Neutrophil (primary cell): ENCODE measurements around the gene SUSD3.
A peak's percentile ranks its signal among the peaks of the same experiment; 100 is the strongest.

ENCODE experiments used
- H3K27ac ChIP-seq: fragments of 200-600 bp; sonication (generic); 2 replicates; pipeline ENCODE4 v1.5.1; 2016; ENCODE audit warnings: mild to moderate bottlenecking, moderate library complexity
- H3K27me3 ChIP-seq: fragments of 200-600 bp; sonication (generic); 2 replicates; pipeline ENCODE4 v1.6.0; 2016; ENCODE audit warnings: mild to moderate bottlenecking
- H3K36me3 ChIP-seq: fragments of 200-600 bp; sonication (generic); 2 replicates; pipeline ENCODE4 v1.5.1; 2017
- H3K4me1 ChIP-seq, 2 experiments: fragments of 200-600 bp in 1 of 2; sonication (generic) in 1 of 2; 1 replicate in 1 of 2; 2 replicates in 1 of 2; pipeline versions ENCODE4 v1.5.1 to v1.6.1; 2013 to 2016; ENCODE audit warnings: low read depth in 1 of 2, low read length in 1 of 2, mild to moderate bottlenecking in 1 of 2, moderate library complexity in 1 of 2; ENCODE audit not compliant: control insufficient read depth in 1 of 2, insufficient read depth in 1 of 2
- H3K4me3 ChIP-seq, 2 experiments: fragments of 200-600 bp in 1 of 2; sonication (generic) in 1 of 2; 1 replicate in 1 of 2; 2 replicates in 1 of 2; pipeline ENCODE4 v1.5.1; 2013 to 2016; ENCODE audit warnings: low read depth in 1 of 2, low read length in 1 of 2, mild to moderate bottlenecking in 1 of 2, moderate library complexity in 1 of 2
- H3K9me3 ChIP-seq: fragments of 200-600 bp; sonication (generic); 2 replicates; pipeline ENCODE4 v1.5.1; 2016
- CTCF ChIP-seq: fragments of 200-600 bp; sonication (generic); IDR thresholded peaks from 2 replicates; pipeline ENCODE4 v1.5.1; 2016; ENCODE audit warnings: antibody characterized with exemption

SUSD3 gene

GRCh38 chr9:93111371-93112115 lies 53.0 kb downstream of the SUSD3 start:
- Histone ChIP-seq H3K9me3 (no peaks in the 10 kb centered on the region), H3K27me3 (no peaks in the 10 kb centered on the region), H3K36me3 (peaks cover 42% of the 10 kb centered on the region), H3K27ac (peak overlapping the region; percentile 100), H3K4me1 (peaks cover 77 to 91% of the 10 kb centered on the region in 2 experiments), H3K4me3 (peak overlapping the region; percentile 46 to 57)
- no peak for TF ChIP-seq CTCF

DNA sequence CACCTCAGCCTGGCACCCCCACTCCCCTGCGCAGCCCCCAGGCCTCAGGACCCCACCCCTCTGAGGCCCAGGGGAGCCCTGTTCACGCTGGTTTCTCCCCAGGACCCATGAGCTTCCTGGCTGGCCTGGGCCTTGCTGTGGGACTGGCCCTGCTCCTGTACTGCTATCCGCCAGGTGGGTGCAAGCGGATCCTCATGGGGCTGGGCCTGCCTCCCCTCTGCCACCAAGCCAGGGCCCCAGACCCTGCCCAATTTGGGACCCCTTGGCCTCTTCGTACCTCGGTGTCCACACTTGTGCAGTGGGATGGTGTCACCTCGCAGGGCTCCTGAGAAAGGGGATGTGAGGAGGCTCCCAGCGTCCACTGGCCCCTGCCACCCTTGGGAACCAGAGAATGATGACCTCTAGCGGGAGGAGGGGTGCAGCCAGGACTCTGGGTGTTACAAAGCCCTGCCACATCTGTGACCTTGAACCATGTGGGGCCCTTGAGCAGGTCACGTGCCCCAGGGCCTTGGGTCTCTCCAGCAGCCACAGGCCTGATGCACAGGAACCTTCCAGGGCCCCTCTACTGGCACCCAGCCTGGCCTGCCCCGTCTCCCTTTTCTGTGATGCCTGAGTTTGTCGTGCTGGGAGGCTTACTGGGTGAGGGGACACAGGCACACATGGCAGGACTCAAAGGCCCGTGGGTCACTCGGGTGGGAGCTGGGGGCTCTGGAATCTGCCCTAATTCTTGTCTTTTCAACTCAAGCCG lies 53.8 kb downstream of the SUSD3 start:
- Histone ChIP-seq H3K27ac (peak overlapping the region; percentile 100), H3K4me1 (peaks cover 85 to 98% of the 10 kb centered on the region in 2 experiments), H3K9me3 (no peaks in the 10 kb centered on the region), H3K4me3 (peak overlapping the region; percentile 46 to 57), H3K36me3 (peaks cover 38% of the 10 kb centered on the region), H3K27me3 (no peaks in the 10 kb centered on the region)
- peak; percentile 2 for TF ChIP-seq CTCF

- Histone ChIP-seq H3K4me1 (peaks cover 91 to 100% of the 10 kb centered on the region in 2 experiments), H3K27ac (peak overlapping the region; percentile 100)
These were observed 54.4 kb downstream of the SUSD3 start for GRCh38 chr9:93112864-93113389.

DNA sequence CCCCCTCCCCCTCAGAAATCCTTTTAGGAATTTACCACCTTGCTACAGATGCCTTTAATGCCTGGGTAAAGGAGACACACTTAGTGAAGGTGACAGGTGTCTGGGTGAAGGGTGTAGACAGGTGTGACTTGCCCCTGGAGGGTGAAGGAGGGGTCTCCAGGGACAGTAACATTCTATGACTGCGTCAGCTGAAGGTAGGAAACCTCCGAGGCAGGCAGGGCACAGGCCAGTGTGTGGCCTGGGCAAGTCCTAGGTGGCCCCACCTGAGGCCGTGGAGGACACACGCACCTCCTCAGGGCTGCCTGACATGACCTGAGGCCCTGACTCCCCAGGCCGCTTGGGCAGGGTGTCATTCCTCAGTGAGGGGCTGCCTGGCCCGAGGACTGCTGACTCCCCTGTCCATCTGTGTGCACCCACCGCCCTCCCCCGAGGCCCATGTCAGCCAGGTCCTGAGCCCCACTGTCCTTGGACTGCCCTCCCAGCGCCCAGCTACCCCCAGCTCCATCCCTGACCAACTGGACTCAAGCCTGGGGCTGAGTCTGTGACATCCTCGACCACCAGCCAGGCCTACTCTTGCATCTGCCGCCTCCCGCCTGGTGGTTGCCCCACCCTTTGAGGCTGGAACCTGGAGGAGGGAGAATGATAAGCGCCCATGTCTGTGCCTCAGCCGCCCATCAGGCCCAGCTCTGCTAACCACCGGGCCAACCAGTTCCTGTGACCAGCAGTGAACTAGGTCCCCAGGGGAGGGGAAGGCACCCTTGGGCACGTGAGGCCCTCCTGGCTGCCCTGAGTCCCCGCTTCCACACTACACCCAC lies 55.9 kb downstream of the SUSD3 start:
- no peak for TF ChIP-seq CTCF
- Histone ChIP-seq H3K4me1 (peaks cover 93 to 100% of the 10 kb centered on the region in 2 experiments), H3K4me3 (peak overlapping the region; percentile 46 to 57), H3K9me3 (no peaks in the 10 kb centered on the region), H3K36me3 (peaks cover 19% of the 10 kb centered on the region), H3K27me3 (no peaks in the 10 kb centered on the region), H3K27ac (peak overlapping the region; percentile 100)

More at GRCh38 chr9:93112864-93113389, 54.4 kb downstream of the SUSD3 start:
- TF ChIP-seq CTCF: no peak
- Histone ChIP-seq H3K27me3 (no peaks in the 10 kb centered on the region), H3K9me3 (no peaks in the 10 kb centered on the region), H3K4me3 (peak overlapping the region; percentile 46 to 57), H3K36me3 (peaks cover 31% of the 10 kb centered on the region)

- H3K9me3 ChIP-seq: no peaks in the 10 kb centered on the region
- H3K4me1 ChIP-seq: peaks cover 92 to 100% of the 10 kb centered on the region in 2 experiments
- H3K27ac ChIP-seq: peak overlapping the region; percentile 100
- peak overlapping the region; percentile 10 to 57 for H3K4me3 ChIP-seq
- no peaks in the 10 kb centered on the region for H3K27me3 ChIP-seq
- peaks cover 19% of the 10 kb centered on the region for H3K36me3 ChIP-seq
- TF ChIP-seq CTCF: no peak
These were observed 56.5 kb downstream of the SUSD3 start for GRCh38 chr9:93114984-93115335.
